Peyer's patch (tissue), 4 donors: ENCODE data around the gene ARHGEF4.

Experiments used
- CTCF ChIP-seq, 6 experiments: fragments of 450-650 bp in 4 of 6; fragments of 200-600 bp in 2 of 6; sonication (generic) in 1 of 6; IDR thresholded peaks; one replicate each; pipeline ENCODE4 v1.5.1; 2017 to 2019; ENCODE audit warnings: antibody characterized with exemption in 6 of 6, mild to moderate bottlenecking in 3 of 6, moderate library complexity in 1 of 6
- POLR2A ChIP-seq, 2 donors: fragments of 450-650 bp; IDR thresholded peaks; one replicate each; pipeline ENCODE4 v1.5.1; 2017; ENCODE audit warnings: antibody characterized with exemption in 2 of 2, mild to moderate bottlenecking in 2 of 2, moderate library complexity in 2 of 2

GRCh38 chr2:130839011-130839780 is 2.5 kb downstream of the ARHGEF4 start:
- TF ChIP-seq CTCF (IDR thresholded peaks at IDR 0.05) (no peak), POLR2A (IDR thresholded peaks at IDR 0.05) (no peak)
